ENCODE data around the gene BROX. TPM values are rescaled to one million over a fixed set of nuclear protein-coding genes. Genes with fewer than 3 reads are reported as not detected.
"Not testable (repeated sequence)": the region's sequence is repeated elsewhere in the genome, so short reads cannot be mapped to it uniquely, and the experiment has no call there.

The BROX gene
- total RNA-seq, 1 experiment from 2014 or later, result 65.9 TPM

- in situ Hi-C loops (cut with HindIII; ENCODE audit: low pct_unique_long_range_greater_than_20kb, low sequenced_read_pairs), result no loop called here
- peak; percentile 93 for DNase-seq (ENCODE audit: low read depth)
These were observed 962 bp downstream of the BROX start for GRCh38 chr1:222713091-222713961.

DNA sequence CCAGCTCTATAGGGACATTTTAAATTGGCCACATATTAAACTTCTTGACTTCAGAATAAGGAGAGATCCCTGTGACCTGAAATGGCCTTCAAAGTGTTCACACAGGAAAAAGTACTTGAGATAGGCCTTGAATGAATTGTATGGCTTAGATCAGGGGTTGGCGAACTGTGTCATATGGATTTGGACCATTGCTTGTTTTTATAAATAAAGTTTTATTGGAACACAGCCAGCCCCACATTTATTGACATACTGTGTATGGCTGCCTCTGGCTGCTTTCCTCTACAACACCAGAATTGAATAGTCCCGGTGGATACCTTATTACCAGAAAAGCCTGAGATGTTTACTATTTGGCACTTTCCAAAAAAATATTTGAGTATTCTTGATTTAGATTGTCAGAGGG lies 4.0 kb downstream of the BROX start:
- no peak for DNase-seq (ENCODE audit: low read depth)
- in situ Hi-C loops (cut with HindIII; ENCODE audit: low pct_unique_long_range_greater_than_20kb, low sequenced_read_pairs), result no loop called here

DNA sequence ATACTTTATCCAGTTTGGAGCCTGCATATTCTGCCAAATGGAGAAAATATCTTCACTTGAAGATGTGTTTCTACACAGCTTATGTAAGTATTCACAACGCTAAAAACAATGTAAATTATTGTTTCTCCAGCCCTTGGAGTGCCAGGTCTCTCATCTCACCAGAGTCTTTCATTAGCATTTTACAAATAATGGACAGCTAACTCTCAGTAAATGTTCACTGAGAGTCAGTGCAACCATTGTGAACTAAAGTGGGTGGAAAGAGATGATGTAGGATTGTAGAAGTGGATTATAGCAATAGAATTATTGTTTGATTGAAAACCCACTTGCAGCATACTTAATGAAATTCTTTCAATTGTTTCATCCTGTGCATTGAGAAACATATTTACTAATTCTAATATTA lies 16.4 kb downstream of the BROX start:
- in situ Hi-C loops (cut with HindIII; ENCODE audit: low pct_unique_long_range_greater_than_20kb, low sequenced_read_pairs), result loop anchor here (25.0 kb wide), 1 partner anchor 359 kb away; no protein-coding TSS in a partner anchor
- no peak for DNase-seq (ENCODE audit: low read depth)

DNA sequence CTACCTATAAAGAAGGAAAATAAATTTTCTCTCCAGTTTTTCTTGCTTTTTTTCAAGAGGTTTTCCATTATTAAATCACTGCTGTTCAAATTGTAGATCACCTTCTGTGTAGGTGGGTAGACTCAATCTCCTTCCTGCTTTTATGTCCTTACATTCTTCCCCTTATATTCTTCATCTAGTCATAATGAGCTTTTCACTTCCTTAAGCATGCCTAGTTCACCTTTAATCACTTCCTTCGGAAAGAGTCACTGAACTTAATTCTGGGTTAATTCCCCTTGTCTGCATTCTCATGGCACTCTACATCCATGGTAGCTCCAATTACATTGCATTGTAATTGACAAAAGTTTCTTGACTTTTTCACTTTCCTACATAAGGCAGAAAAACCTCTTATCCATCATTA lies 18.5 kb downstream of the BROX start:
- DNase-seq (ENCODE audit: low read depth), result no peak
- in situ Hi-C loops (cut with HindIII; ENCODE audit: low pct_unique_long_range_greater_than_20kb, low sequenced_read_pairs), result loop anchor here (25.0 kb wide), 1 partner anchor 356 kb away; no protein-coding TSS in a partner anchor

DNA sequence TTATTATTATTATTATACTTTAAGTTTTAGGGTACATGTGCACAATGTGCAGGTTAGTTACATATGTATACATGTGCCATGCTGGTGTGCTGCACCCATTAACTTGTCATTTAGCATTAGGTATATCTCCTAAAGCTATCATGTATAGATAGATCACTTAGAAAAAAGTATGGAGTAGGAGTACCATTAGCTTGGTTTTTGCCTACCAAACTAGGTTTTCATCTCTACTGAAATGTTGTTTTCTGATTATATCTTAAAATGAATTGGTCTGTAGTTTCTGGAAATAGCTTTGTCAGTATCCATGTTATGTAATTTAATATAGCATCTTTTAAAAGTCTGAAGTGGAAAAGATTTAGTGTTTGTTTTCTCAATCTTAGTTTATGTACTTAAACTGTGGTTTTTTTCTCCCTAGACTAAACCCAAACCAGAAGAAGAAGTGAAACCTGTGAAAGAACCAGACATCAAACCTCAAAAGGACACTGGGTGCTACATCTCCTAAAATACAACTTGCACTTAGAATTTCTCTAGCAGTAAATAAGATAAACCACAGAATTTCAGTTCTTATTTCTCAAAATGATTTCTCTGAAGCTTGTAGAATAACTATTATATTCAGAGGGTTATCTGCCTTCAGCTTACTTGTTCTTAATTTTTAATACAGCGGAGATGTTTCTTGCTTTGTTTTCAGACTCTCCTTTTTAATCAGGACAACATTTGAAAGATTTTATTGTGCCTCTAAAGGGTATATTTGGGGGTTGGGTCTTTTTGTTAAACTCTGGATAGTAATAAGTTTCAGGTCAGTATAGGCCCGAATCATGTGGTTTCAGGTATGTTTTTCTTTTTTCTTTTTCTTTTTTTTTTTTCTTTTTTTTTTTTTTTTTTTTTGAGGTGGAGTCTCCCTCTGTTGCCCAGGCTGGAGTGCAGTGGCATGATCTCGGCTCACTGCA lies 20.1 kb downstream of the BROX start:
- in situ Hi-C loops (cut with HindIII; ENCODE audit: low pct_unique_long_range_greater_than_20kb, low sequenced_read_pairs), result loop anchor here (25.0 kb wide), 1 partner anchor 355 kb away; no protein-coding TSS in a partner anchor
- DNase-seq (ENCODE audit: low read depth), result no peak

GRCh38 chr1:222734740-222735139 lies 22.4 kb downstream of the BROX start:
- in situ Hi-C loops (cut with HindIII; ENCODE audit: low pct_unique_long_range_greater_than_20kb, low sequenced_read_pairs), result loop anchor here (25.0 kb wide), 1 partner anchor 353 kb away; no protein-coding TSS in a partner anchor
- DNase-seq (ENCODE audit: low read depth), result no peak

- DNase-seq (ENCODE audit: low read depth), result no peak
These were observed 24.1 kb downstream of the BROX start for GRCh38 chr1:222736470-222736869.

DNA sequence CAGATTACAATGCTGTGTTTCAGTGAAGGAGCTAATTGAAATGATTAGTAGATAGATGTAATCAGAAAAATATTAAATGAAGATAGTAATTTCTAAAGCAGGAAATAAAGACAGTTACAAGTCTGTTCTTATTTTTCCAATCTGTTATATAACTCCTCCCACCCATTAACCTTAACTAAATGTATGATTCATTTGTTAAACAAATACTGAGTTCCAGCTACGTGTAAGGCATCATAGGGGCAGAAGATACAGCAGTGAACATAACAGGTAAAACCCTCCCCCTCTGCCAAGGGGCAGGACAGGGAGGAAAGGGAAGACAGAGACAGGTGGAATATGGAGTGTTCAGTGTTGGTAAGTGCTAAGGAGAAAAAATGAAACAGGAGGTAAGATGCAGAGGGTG lies 24.6 kb downstream of the BROX start, which contains the start of gene FAM177B:
Gene FAM177B, plus strand, starts transcription at position 231 of the 400 bp plus-strand sequence. CDS start 9,344 bp downstream, outside the sequence.
- peak; percentile 46 for DNase-seq (ENCODE audit: low read depth)
- in situ Hi-C loops (cut with HindIII; ENCODE audit: low pct_unique_long_range_greater_than_20kb, low sequenced_read_pairs), result loop anchor here (25.0 kb wide), 1 partner anchor 350 kb away; no protein-coding TSS in a partner anchor

More at GRCh38 chr1:222736470-222736869, 24.1 kb downstream of the BROX start:
- in situ Hi-C loops (cut with HindIII; ENCODE audit: low pct_unique_long_range_greater_than_20kb, low sequenced_read_pairs), result loop anchor here (25.0 kb wide), 1 partner anchor 351 kb away; no protein-coding TSS in a partner anchor

GRCh38 chr1:222739465-222739864 lies 27.1 kb downstream of the BROX start:
- no peak for DNase-seq (ENCODE audit: low read depth)
- in situ Hi-C loops (cut with HindIII; ENCODE audit: low pct_unique_long_range_greater_than_20kb, low sequenced_read_pairs), result loop anchor here (25.0 kb wide), 1 partner anchor 348 kb away; no protein-coding TSS in a partner anchor

DNA sequence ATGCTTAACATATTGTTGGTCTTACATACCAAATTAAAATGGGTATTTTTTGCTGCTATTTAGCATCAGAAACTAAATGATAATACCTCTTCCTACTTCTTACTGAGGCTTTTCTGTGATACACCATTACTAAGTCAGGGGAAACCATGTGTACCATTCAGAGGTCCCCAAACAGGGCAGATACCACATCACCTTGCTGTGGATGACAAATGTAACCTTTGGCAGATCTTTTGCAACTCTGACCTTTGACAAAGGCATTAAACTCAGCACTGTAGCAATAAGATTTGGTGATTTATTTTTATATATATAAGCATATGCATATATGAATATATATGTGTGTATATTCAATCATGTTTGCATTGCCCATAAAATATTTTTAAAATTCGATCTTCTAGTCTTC lies 27.6 kb downstream of the BROX start:
- in situ Hi-C loops (cut with HindIII; ENCODE audit: low pct_unique_long_range_greater_than_20kb, low sequenced_read_pairs), result loop anchor here (25.0 kb wide), 1 partner anchor 347 kb away; no protein-coding TSS in a partner anchor
- no peak for DNase-seq (ENCODE audit: low read depth)

GRCh38 chr1:222741630-222742457 lies 29.5 kb downstream of the BROX start:
- in situ Hi-C loops (cut with HindIII; ENCODE audit: low pct_unique_long_range_greater_than_20kb, low sequenced_read_pairs), result loop anchor here (25.0 kb wide), 1 partner anchor 345 kb away; no protein-coding TSS in a partner anchor
- DNase-seq (ENCODE audit: low read depth), result not testable (repeated sequence)

DNA sequence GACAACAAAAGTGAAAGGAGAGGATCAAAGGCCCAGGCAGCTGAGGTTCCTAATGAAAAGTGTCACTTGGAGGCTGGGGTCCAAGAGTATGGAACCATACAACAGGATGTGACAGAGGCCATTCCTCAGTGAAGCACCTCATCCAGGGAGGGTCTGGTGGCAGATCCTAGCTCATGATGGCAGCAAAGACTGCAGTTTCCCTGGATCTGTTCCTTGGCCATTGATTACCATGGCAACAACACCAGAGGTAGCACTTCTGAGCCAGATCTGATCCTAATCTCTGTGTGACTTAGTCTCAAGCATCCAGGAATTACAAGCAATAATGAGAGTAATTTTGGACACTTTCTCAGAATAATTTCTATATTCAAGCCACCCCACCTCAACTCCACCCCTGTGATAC lies 37.6 kb downstream of the BROX start:
- in situ Hi-C loops (cut with HindIII; ENCODE audit: low pct_unique_long_range_greater_than_20kb, low sequenced_read_pairs), result loop anchor here (25.0 kb wide), 1 partner anchor 337 kb away; no protein-coding TSS in a partner anchor
- no peak for DNase-seq (ENCODE audit: low read depth)

GRCh38 chr1:222750651-222751050 lies 38.3 kb downstream of the BROX start:
- DNase-seq (ENCODE audit: low read depth), result no peak
- in situ Hi-C loops (cut with HindIII; ENCODE audit: low pct_unique_long_range_greater_than_20kb, low sequenced_read_pairs), result no loop called here

GRCh38 chr1:222751255-222751654 lies 38.9 kb downstream of the BROX start:
- in situ Hi-C loops (cut with HindIII; ENCODE audit: low pct_unique_long_range_greater_than_20kb, low sequenced_read_pairs), result no loop called here
- DNase-seq (ENCODE audit: low read depth), result no peak

GRCh38 chr1:222754366-222755139 lies 42.2 kb downstream of the BROX start:
- in situ Hi-C loops (cut with HindIII; ENCODE audit: low pct_unique_long_range_greater_than_20kb, low sequenced_read_pairs), result no loop called here
- peak; percentile 93 for DNase-seq (ENCODE audit: low read depth)

- DNase-seq (ENCODE audit: low read depth), result no peak
- in situ Hi-C loops (cut with HindIII; ENCODE audit: low pct_unique_long_range_greater_than_20kb, low sequenced_read_pairs), result no loop called here
These were observed 45.4 kb downstream of the BROX start for GRCh38 chr1:222757646-222758268.
